ENCODE data around the gene PHF12. TPM values are rescaled to one million over a fixed set of nuclear protein-coding genes. Genes with fewer than 3 reads are reported as not detected.

The PHF12 gene
- total and polyA plus RNA-seq, 2 of the 8 experiments (the other 6 are each of a cell fraction or from before 2014, with no cell fraction given), result 38.8 to 65.7 TPM

- 0 out of 4 replicates have a peak, but pooled peaks cover 0 to 2% of the 10 kb centered on the region in 2 experiments for H3K79me2 ChIP-seq (ENCODE audit: control insufficient read depth in 1 of 2, insufficient read depth in 2 of 2, low read length in 2 of 2)
- H3K9me3 ChIP-seq (ENCODE audit: insufficient read depth in 2 of 2, low read depth in 1 of 2, low read length in 1 of 2), result no peaks in the 10 kb centered on the region
- no peak overlapping the region for H3K4ac ChIP-seq (replicated peaks; ENCODE audit: insufficient read length, low read depth, low read length)
- no peak overlapping the region for H4K91ac ChIP-seq (replicated peaks; ENCODE audit: insufficient read length, low read length)
- H3K27ac ChIP-seq (ENCODE audit: low read depth, low read length), result no peak overlapping the region
- FAIRE-seq, result no peak
- H2BK120ac ChIP-seq (replicated peaks; ENCODE audit: low read depth, low read length), result no peak overlapping the region
- no peak overlapping the region for H4K5ac ChIP-seq (ENCODE audit: insufficient read length, low read depth, low read length)
- H3K27me3 ChIP-seq (replicated peaks in 1 of 4; ENCODE audit: control insufficient read depth in 3 of 4, extremely low read depth in 1 of 4, insufficient read depth in 3 of 4, low read length in 3 of 4), result no peaks in the 10 kb centered on the region
- H2BK5ac ChIP-seq (ENCODE audit: low read depth, low read length), result 0 out of 2 replicates have a peak overlapping the region, but pooled peaks have one; percentile 6
- H3K4me1 ChIP-seq (replicated peaks in 1 of 4; ENCODE audit: control insufficient read depth in 3 of 4, insufficient read depth in 4 of 4, low read length in 3 of 4), result peaks cover 0 to 6% (median 0%) of the 10 kb centered on the region in 4 experiments; a peak in 5 of 7 replicates
- peak overlapping the region; percentile 5; the same call in 1 of the 2 replicates for H4K8ac ChIP-seq (ENCODE audit: extremely low read depth, insufficient read depth, low read length)
- no peak overlapping the region for H3K18ac ChIP-seq (ENCODE audit: extremely low read depth, low read length)
- no peak overlapping the region for H2AK5ac ChIP-seq (ENCODE audit: low read depth, low read length)
- H2BK12ac ChIP-seq (ENCODE audit: low read depth, low read length), result no peak overlapping the region
- no peak overlapping the region for H3K56ac ChIP-seq (replicated peaks; ENCODE audit: insufficient read length, low read depth, low read length)
- H3K23me2 ChIP-seq (ENCODE audit: low read depth, low read length), result no peaks in the 10 kb centered on the region
- H2AFZ ChIP-seq (ENCODE audit: low read length), result no peak overlapping the region
- no peak overlapping the region for H3K23ac ChIP-seq (ENCODE audit: insufficient read length)
- ChIA-PET CTCF (ENCODE audit: partially characterized antibody) (interaction anchor here (0.6 to 9.6 kb wide), 21 partner anchors 9 to 206 kb away, joined by 3 to 123 read pairs (median 4); partner anchors contain the start of genes DHRS13, FLOT2 and TLCD1), POLR2A (ENCODE audit: partially characterized antibody) (interaction anchor here (0.6 to 4.1 kb wide), 12 partner anchors 8 to 190 kb away, joined by 3 to 29 read pairs (median 4); partner anchors contain the start of genes DHRS13 and FLOT2)
- peaks cover 6 to 19% of the 10 kb centered on the region in 2 experiments for H4K20me1 ChIP-seq (replicated peaks in 1 of 2; ENCODE audit: control insufficient read depth in 1 of 2, insufficient read depth in 2 of 2, low read length in 2 of 2)
- H3K9ac ChIP-seq (replicated peaks in 1 of 4; ENCODE audit: extremely low read depth in 1 of 4, low read depth in 3 of 4, low read length in 3 of 4), result no peak overlapping the region
- no peak for DNase-seq (ENCODE audit: low read depth in 1 of 2, low spot score in 2 of 2)
- WGBS, 2 experiments (ENCODE audit: extremely low coverage in 1 of 2, insufficient coverage in 1 of 2, insufficient read length in 1 of 2, insufficient replicate concordance in 2 of 2, low coverage in 1 of 2, low lambda C conversion rate in 2 of 2, missing lambda C conversion rate in 1 of 2), result 98% methylated on average over 13 of the region's 13 CpGs; no CpG with 5 or more reads in 1 of the 2 experiments
- H3K79me1 ChIP-seq (ENCODE audit: low read depth, low read length), result peaks cover 3% of the 10 kb centered on the region; the same call in 1 of the 2 replicates
- no peak overlapping the region for H3K4me3 ChIP-seq (ENCODE audit: extremely low read depth in 1 of 4, insufficient read depth in 2 of 4, low read depth in 3 of 4, low read length in 4 of 4)
- no peak overlapping the region for H3K14ac ChIP-seq (ENCODE audit: insufficient read length)
- H2BK15ac ChIP-seq (ENCODE audit: low read length), result no peak overlapping the region
- H2BK20ac ChIP-seq (ENCODE audit: low read length), result no peak overlapping the region
- H3K36me3 ChIP-seq (ENCODE audit: control insufficient read depth in 2 of 4, insufficient read depth in 4 of 4, low read length in 3 of 4), result peaks cover 70 to 91% (median 90%) of the 10 kb centered on the region in 4 experiments
- H3K4me2 ChIP-seq (ENCODE audit: insufficient read depth in 1 of 2, low read depth in 2 of 2, low read length in 2 of 2), result no peak overlapping the region
- TF ChIP-seq RAD21 (IDR thresholded peaks at IDR 0.05 in 1 of 2, conservative IDR thresholded peaks at IDR 0.05 in 1 of 2; ENCODE audit: low read depth in 2 of 2, low read length in 2 of 2), result no peak
- TF ChIP-seq TAF7 (optimal IDR thresholded peaks at IDR 0.05; ENCODE audit: borderline replicate concordance, low read depth, low read length), result no peak
- no peak for TF ChIP-seq EP300 (IDR thresholded peaks at IDR 0.05; ENCODE audit: borderline replicate concordance in 1 of 2, low read depth in 2 of 2, low read length in 2 of 2)
- TF ChIP-seq ATF2 (IDR thresholded peaks at IDR 0.05; ENCODE audit: low read length), result no peak
- TF ChIP-seq CEBPB (IDR thresholded peaks at IDR 0.05; ENCODE audit: low read depth, low read length), result no peak
- no peak for TF ChIP-seq E2F6 (IDR thresholded peaks at IDR 0.05)
- TF ChIP-seq GTF2F1 (IDR thresholded peaks at IDR 0.05; ENCODE audit: borderline replicate concordance, low read depth, low read length), result no peak
- TF ChIP-seq EGR1 (IDR thresholded peaks at IDR 0.05; ENCODE audit: borderline replicate concordance, low read depth, low read length), result no peak
- no peak for TF ChIP-seq JUND (IDR thresholded peaks at IDR 0.05; ENCODE audit: low read length)
Observed at GRCh38 chr17:28911411-28912045, 39.8 kb downstream of the PHF12 start.
